ENCODE data around the gene SCN5A. TPM values are rescaled to one million over a fixed set of nuclear protein-coding genes. Genes with fewer than 3 reads are reported as not detected.

Gene SCN5A
- total RNA-seq, 1 experiment from 2014 or later: 4.7 TPM

GRCh38 chr3:38640661-38641452 is 8.6 kb downstream of the SCN5A start:
- no peaks in the 10 kb centered on the region for H3K36me3 ChIP-seq (ENCODE audit: low read depth)
- DNase-seq: no peak
- no peak for TF ChIP-seq EZH2 (IDR thresholded peaks at IDR 0.05; ENCODE audit: low read depth)
- TF ChIP-seq CTCF (conservative IDR thresholded peaks at IDR 0.05): no peak
- H3F3A ChIP-seq (ENCODE audit: insufficient read depth, low read depth): no peaks in the 10 kb centered on the region
- H3K9me2 ChIP-seq (ENCODE audit: insufficient read depth): no peaks in the 10 kb centered on the region
- H3K4me3 ChIP-seq: no peak overlapping the region
- no peaks in the 10 kb centered on the region for H4K20me1 ChIP-seq (ENCODE audit: insufficient read depth)
- no peaks in the 10 kb centered on the region for H3K79me2 ChIP-seq (ENCODE audit: low read depth)
- H2AFZ ChIP-seq: no peak overlapping the region
- POLR2A ChIA-PET (ENCODE audit: unreplicated experiment): no interaction called here
- H3K4me1 ChIP-seq (replicated peaks; ENCODE audit: insufficient read depth): no peaks in the 10 kb centered on the region
- CTCF ChIA-PET: no interaction called here
- peaks cover 56% of the 10 kb centered on the region for H3K27me3 ChIP-seq (ENCODE audit: insufficient read depth, low read depth)
- BruUV-seq (replicated peaks): no TSS peak
- no peak overlapping the region for H3K27ac ChIP-seq
- intact Hi-C loops (cut with micrococcal nuclease; ENCODE audit: unreplicated experiment): no loop called here
- no peak overlapping the region for H3K4me2 ChIP-seq
- no peaks in the 10 kb centered on the region for H3K9me3 ChIP-seq (ENCODE audit: insufficient read depth, low read depth)

- Histone ChIP-seq H3K27me3 (ENCODE audit: insufficient read depth, low read depth) (peaks cover 49% of the 10 kb centered on the region), H3K9me2 (ENCODE audit: insufficient read depth) (no peaks in the 10 kb centered on the region), H3K4me2 (no peak overlapping the region), H4K20me1 (ENCODE audit: insufficient read depth) (no peaks in the 10 kb centered on the region), H3F3A (ENCODE audit: insufficient read depth, low read depth) (no peaks in the 10 kb centered on the region), H3K79me2 (ENCODE audit: low read depth) (no peaks in the 10 kb centered on the region), H3K27ac (no peak overlapping the region), H3K9me3 (ENCODE audit: insufficient read depth, low read depth) (no peaks in the 10 kb centered on the region), H3K36me3 (ENCODE audit: low read depth) (no peaks in the 10 kb centered on the region), H3K4me1 (replicated peaks; ENCODE audit: insufficient read depth) (no peaks in the 10 kb centered on the region), H2AFZ (no peak overlapping the region), H3K4me3 (no peak overlapping the region)
- CTCF ChIA-PET: no interaction called here
- BruUV-seq (replicated peaks): no TSS peak
- TF ChIP-seq EZH2 (IDR thresholded peaks at IDR 0.05; ENCODE audit: low read depth) (no peak), CTCF (conservative IDR thresholded peaks at IDR 0.05) (no peak)
- POLR2A ChIA-PET (ENCODE audit: unreplicated experiment): no interaction called here
- no peak for DNase-seq
- intact Hi-C loops (cut with micrococcal nuclease; ENCODE audit: unreplicated experiment): no loop called here
These were observed 11.1 kb downstream of the SCN5A start for GRCh38 chr3:38638354-38638753.

GRCh38 chr3:38637906-38638305 is 11.6 kb downstream of the SCN5A start:
- intact Hi-C loops (cut with micrococcal nuclease; ENCODE audit: unreplicated experiment): no loop called here
- H4K20me1 ChIP-seq (ENCODE audit: insufficient read depth): no peaks in the 10 kb centered on the region
- peaks cover 46% of the 10 kb centered on the region for H3K27me3 ChIP-seq (ENCODE audit: insufficient read depth, low read depth)
- no peaks in the 10 kb centered on the region for H3K9me3 ChIP-seq (ENCODE audit: insufficient read depth, low read depth)
- TF ChIP-seq EZH2 (IDR thresholded peaks at IDR 0.05; ENCODE audit: low read depth): no peak
- H3K27ac ChIP-seq: no peak overlapping the region
- POLR2A ChIA-PET (ENCODE audit: unreplicated experiment): no interaction called here
- no peaks in the 10 kb centered on the region for H3K4me1 ChIP-seq (replicated peaks; ENCODE audit: insufficient read depth)
- no peak overlapping the region for H3K4me3 ChIP-seq
- H2AFZ ChIP-seq: no peak overlapping the region
- BruUV-seq (replicated peaks): no TSS peak
- H3F3A ChIP-seq (ENCODE audit: insufficient read depth, low read depth): no peaks in the 10 kb centered on the region
- H3K4me2 ChIP-seq: no peak overlapping the region
- DNase-seq: no peak
- H3K79me2 ChIP-seq (ENCODE audit: low read depth): no peaks in the 10 kb centered on the region
- CTCF ChIA-PET: no interaction called here
- H3K36me3 ChIP-seq (ENCODE audit: low read depth): no peaks in the 10 kb centered on the region
- no peaks in the 10 kb centered on the region for H3K9me2 ChIP-seq (ENCODE audit: insufficient read depth)

GRCh38 chr3:38636881-38637280 is 12.6 kb downstream of the SCN5A start:
- Histone ChIP-seq H3K27me3 (ENCODE audit: insufficient read depth, low read depth) (peaks cover 36% of the 10 kb centered on the region; the same call in 1 of the 2 replicates), H3K27ac (no peak overlapping the region)
- no peak for TF ChIP-seq EZH2 (IDR thresholded peaks at IDR 0.05; ENCODE audit: low read depth)

More at GRCh38 chr3:38636881-38637280, 12.6 kb downstream of the SCN5A start:
- Histone ChIP-seq H3F3A (ENCODE audit: insufficient read depth, low read depth) (no peaks in the 10 kb centered on the region), H3K4me2 (no peak overlapping the region), H3K9me2 (ENCODE audit: insufficient read depth) (no peaks in the 10 kb centered on the region), H3K9me3 (ENCODE audit: insufficient read depth, low read depth) (no peaks in the 10 kb centered on the region), H3K4me1 (replicated peaks; ENCODE audit: insufficient read depth) (no peaks in the 10 kb centered on the region), H2AFZ (no peak overlapping the region), H3K36me3 (ENCODE audit: low read depth) (no peaks in the 10 kb centered on the region), H3K4me3 (no peak overlapping the region), H3K79me2 (ENCODE audit: low read depth) (no peaks in the 10 kb centered on the region), H4K20me1 (ENCODE audit: insufficient read depth) (no peaks in the 10 kb centered on the region)
- BruUV-seq (replicated peaks): no TSS peak
- DNase-seq: no peak
- POLR2A ChIA-PET (ENCODE audit: unreplicated experiment): no interaction called here
- CTCF ChIA-PET: no interaction called here
- intact Hi-C loops (cut with micrococcal nuclease; ENCODE audit: unreplicated experiment): loop anchor here (1.0 kb wide), 1 partner anchor 89 kb away; no protein-coding TSS in a partner anchor

All from PC-9 (cell line).